CD4-positive, alpha-beta T cell treated with Interleukin-15 for 4 hours (primary cell): ENCODE data around the gene UBE2L3.
"Not testable (repeated sequence)": the region's sequence is repeated elsewhere in the genome, so short reads cannot be mapped to it uniquely, and the experiment has no call there.

Source experiments
- DNase-seq: peaks from one replicate; pipeline ENCODE4 v3.0.0-alpha.2; 2020; ENCODE audit warnings: low spot score

UBE2L3 gene

GRCh38 chr22:21602579-21602978, 35.1 kb downstream of the UBE2L3 start:
- DNase-seq: no peak

GRCh38 chr22:21603973-21604372, 36.5 kb downstream of the UBE2L3 start:
- DNase-seq: no peak

GRCh38 chr22:21605887-21606564, 38.5 kb downstream of the UBE2L3 start:
- DNase-seq: no peak

- DNase-seq: no peak
Measured at GRCh38 chr22:21606775-21607174, 39.3 kb downstream of the UBE2L3 start.

GRCh38 chr22:21609556-21610157, 42.1 kb downstream of the UBE2L3 start:
- DNase-seq: not testable (repeated sequence)

- no peak for DNase-seq
Measured at GRCh38 chr22:21611210-21611977, 43.9 kb downstream of the UBE2L3 start.

GRCh38 chr22:21612858-21613257, 45.3 kb downstream of the UBE2L3 start:
- no peak for DNase-seq

- no peak for DNase-seq
Measured at GRCh38 chr22:21613553-21614233, 46.2 kb downstream of the UBE2L3 start.

GRCh38 chr22:21615731-21616130, 48.2 kb downstream of the UBE2L3 start:
- DNase-seq: no peak

- not testable (repeated sequence) for DNase-seq
Measured at GRCh38 chr22:21617337-21617736, 49.8 kb downstream of the UBE2L3 start.

- no peak for DNase-seq
Measured at GRCh38 chr22:21621025-21621424, 53.5 kb downstream of the UBE2L3 start.

GRCh38 chr22:21622011-21622918, 54.8 kb downstream of the UBE2L3 start:
- DNase-seq: no peak

- DNase-seq: no peak
Measured at GRCh38 chr22:21622919-21623647, 55.6 kb downstream of the UBE2L3 start.

- no peak for DNase-seq
Measured at GRCh38 chr22:21623648-21623970, 56.1 kb downstream of the UBE2L3 start.

- DNase-seq: no peak
Measured at GRCh38 chr22:21624120-21624879, 56.8 kb downstream of the UBE2L3 start.

- no peak for DNase-seq
Measured at GRCh38 chr22:21624880-21625791, 57.6 kb downstream of the UBE2L3 start.

- DNase-seq: no peak
Measured at GRCh38 chr22:21626073-21626734, 58.7 kb downstream of the UBE2L3 start.

- DNase-seq: no peak
Measured at GRCh38 chr22:21626735-21627469, 59.4 kb downstream of the UBE2L3 start.
